Activated T-helper 9 cell treated with anti-CD3 and anti-CD28 coated beads, Interleukin-2, amount 50 U/mL, for 16 hours (primary cell): ENCODE measurements around the gene DOCK3.
"Not testable (repeated sequence)": the region's sequence is repeated elsewhere in the genome, so short reads cannot be mapped to it uniquely, and the experiment has no call there.

ENCODE experiments used
- DNase-seq: peaks from one replicate; pipeline ENCODE4 v3.0.0-alpha.2; 2020; ENCODE audit warnings: low read depth

Gene DOCK3

DNA sequence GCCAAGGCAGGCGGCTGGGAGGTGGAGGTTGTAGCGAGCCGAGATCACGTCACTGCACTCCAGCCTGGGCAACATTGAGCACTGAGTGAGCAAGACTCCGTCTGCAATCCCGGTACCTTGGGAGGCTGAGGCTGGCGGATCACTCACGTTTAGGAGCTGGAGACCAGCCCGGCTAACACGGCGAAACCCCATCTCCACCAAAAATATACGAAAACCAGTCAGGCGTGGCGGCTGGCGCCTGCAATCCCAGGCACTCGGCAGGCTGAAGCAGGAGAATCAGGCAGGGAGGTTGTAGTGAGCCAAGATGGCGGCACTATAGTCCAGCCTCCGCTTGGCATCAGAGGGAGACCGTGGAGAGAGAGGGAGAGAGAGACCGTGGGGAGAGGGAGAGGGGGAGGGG is 129.6 kb downstream of the DOCK3 start:
- not testable (repeated sequence) for DNase-seq

DNA sequence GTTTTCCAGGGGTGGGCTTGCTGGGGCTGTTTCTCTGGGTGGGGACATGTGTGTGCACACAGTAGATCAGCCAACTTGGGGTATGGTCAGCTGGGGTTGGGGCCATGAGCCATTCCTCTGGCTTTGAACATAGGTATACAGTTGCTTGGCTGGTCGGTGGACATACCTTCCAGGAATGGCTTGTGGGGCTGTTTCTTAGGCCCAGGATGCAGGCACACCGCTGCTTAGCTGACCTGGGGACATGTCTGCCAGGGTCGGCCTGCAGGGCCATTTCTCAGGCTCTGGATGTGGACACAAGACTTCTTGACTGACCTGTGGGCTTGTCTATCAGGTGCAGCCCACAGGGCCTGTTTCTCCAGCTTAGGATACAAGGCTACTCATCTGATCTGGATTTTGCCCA is 130.6 kb downstream of the DOCK3 start:
- no peak for DNase-seq

DNA sequence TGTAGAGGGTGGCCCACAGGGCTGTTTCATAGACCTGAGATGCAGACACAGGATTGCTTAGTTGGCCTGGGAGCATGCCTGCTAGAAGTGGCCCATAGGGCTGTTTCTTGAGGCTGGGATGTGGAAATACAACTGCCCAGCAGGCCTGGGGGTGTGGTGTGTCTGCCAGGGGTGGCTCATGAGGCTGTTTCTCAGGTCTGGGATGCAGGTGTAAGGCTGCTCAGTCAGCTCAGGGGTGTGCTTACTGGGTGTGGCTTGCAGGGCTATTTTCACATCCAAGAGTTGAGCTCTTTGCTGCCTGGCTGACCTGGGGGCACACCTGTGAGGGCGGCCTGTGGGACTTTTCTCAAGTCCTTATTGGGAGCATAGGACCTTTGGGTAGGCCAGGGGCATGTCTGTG is 131.3 kb downstream of the DOCK3 start:
- DNase-seq: no peak

DNA sequence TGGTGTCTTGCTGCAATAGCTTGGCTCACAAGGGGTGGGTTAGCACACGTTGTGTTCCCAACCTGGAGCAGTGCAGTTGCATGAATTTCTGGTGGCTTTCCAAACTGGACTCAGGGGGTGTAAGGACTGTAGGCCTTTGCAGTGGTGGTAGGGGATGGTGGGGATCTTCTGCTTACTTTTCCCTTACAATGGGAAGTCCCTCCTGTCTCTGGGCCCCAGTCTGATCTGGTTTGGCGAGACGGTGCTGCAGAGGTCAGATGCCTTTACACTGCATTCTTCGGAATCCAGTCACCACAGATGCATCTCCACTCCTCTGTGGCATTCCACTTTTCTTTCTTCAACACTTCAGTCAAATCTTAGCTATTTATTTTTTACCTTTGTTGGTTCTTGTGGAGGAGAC is 132.1 kb downstream of the DOCK3 start:
- DNase-seq: no peak

DNA sequence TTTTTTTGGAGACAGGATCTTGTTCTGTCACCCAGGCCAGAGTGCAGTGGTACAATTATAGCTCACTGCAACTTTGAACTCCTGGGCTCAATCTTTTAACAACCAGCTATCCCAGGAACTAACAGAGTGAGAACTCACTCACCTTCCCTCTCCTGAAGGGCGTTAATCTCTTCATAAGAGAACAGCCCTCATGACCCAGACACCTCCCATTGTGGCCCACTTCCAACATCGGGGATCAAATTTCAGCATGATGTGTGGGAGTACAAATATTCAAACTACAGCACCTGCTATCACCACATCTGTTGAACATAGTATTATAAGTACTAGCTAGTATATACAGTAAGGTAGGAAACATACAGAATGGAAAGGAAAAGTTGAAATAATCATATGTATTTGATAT is 132.5 kb downstream of the DOCK3 start:
- DNase-seq: no peak

DNA sequence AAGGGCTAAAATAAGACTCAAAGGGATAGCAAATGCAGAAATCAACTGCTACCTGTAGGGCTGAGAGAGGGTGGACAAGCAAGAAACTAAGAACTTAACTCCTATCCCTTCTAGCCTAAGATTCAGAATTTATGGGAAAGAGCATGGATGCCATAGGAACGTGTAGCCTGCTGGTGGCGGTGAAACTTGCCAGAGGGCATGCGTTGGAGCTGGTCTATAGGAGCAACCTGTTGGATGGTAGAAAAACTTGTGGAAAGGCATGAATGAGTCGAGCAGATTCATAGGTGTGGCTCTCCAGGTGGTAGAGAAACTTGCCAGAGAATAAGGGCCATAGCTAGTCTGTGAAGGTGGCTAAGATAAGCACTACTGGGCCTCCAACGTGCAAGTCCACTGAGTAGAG is 137.2 kb downstream of the DOCK3 start:
- no peak for DNase-seq

DNA sequence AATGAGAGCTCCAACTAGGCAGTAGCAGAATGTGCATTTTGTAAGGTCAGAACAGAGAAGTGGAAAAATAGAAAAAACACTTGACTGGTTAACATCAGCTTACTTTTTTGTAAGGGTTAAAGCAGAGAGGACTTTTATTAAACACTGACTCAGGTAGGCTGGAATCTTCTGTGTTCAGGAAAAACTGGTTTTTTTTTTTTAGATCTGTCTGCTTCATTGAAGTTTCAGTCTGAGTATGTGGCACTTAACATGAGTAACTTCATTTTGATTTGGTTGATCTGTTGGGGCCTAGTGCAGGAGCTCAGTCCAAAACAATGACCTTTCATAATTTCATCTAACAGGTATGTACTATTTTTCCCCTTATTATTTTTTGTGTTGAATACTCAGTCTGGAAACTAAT is 141.1 kb downstream of the DOCK3 start:
- no peak for DNase-seq

DNA sequence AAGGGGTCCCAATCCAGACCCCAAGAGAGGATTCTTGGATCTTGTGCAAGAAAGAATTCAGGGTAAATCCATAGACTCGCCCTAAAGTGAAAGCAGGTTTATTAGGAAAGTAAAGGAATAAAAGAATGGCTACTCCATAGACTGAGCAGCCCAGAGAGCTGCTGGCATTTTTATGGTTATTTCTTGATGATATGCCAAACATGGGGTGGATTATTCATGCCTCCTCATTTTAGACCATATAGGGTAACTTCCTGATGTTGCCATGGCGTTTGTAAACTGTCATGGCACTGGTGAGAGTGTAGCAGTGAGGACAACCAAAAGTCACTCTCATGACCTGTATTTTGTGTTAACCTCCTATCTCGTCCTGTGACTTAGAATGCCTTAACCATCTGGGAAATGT is 142.2 kb downstream of the DOCK3 start:
- no peak for DNase-seq

DNA sequence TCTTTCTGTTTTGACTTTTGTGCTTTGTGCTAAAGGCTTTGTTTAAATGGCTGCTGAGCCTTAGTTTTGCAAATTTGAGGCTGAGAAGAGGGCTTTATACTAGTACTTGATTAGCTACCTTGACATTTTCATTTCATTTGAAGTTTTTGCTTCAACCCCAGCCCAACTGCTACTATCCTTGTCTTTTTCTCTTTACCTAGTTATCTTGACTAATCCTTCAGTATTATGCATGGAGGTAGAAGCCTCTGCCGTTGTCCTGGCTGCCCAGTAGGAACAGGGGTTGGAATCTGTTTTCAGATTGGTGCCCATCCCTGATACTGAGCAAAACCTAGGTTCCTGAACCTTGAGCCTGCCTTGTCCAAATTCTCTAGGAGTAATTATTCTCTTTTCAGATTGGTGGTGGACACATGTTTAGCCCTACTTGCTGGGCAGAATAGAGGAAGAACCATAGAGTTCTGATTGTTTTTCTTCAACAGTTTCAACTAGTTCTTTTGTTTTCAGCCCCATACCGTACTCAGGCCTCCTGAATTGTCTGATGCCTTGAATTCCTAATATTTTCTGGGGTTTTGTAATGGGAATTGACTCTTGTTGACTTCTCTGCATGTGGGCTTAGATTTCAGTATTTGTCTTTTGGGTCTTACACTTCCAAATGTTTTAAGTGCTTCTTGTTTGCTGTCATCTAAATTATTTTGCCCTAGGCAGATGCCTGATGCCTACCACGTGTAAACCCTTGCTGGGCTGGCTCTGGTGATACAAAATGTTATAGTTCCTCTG is 143.2 kb downstream of the DOCK3 start:
- no peak for DNase-seq

DNA sequence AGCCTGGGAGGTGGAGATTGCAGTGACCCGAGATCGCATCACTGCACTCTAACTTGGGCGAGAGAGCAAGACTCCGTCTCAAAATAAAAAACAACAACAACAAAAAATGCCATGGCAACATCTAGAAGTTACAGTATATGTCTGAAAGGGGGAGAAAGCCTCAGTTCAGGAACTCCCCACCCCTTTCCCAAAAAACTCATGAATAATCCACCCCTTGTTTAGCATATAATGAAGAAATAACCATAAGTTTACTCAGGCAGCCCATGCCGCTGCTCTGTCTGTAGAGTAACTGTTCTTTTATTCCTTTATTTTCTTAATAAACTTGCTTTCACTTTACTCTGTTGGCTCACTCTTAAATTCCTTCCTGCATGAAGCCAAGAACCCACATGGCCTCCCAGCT is 145.2 kb downstream of the DOCK3 start:
- DNase-seq: no peak

DNA sequence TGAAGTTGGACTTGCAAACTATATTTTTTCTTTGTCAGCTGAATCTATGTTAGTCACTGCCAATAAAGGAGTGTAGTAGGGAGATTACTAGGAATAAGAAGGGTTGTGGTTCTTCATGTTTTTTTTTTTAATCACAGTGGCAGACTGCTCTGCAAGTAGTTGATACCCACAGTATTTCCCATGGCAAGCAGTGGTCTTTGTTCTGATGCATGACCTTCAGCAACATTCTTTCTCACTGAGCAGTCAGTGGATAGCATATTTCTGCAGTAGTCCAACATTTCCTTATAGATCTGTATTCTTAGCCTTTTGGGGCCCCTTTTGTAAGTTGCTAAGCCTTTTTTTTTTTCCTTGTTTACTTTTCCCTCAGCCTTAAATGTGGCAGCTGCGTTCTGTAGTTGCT is 151.1 kb downstream of the DOCK3 start:
- no peak for DNase-seq

DNA sequence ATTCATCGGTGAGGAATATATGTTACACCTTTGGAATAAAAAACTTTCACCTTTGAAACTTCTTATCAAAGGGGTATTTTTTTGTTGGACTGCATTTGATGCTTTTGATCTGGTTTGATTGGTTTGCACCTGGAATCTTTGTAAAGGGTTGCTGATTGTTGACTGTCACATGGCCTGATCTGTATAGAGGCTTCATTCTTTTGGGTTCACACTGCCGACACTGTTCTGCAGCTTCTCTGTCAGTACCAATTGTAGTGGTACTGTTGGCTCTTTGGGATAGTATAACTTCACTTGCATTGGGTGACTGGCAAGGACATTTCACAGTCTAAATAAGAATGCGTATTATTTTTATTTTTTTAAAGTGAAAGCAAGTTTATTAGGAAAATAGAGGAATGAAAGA is 155.7 kb downstream of the DOCK3 start:
- no peak for DNase-seq

DNA sequence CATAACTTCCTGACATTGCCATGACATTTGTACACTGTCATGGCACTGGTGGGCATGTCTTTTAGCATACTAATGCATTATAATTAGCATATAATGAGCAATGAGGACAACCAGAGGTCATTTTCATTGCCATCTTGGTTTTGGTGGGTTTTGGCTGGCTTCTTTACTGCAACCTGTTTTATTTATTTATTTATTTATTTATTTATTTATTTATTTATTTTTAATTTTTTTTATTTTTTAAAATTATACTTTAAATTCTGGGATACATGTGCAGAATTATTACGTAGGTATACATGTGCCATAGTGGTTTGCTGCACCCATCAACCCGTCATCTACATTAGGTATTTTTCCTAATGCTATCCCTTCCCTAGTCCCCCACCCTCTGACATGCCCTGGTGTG is 156.3 kb downstream of the DOCK3 start:
- DNase-seq: not testable (repeated sequence)

DNA sequence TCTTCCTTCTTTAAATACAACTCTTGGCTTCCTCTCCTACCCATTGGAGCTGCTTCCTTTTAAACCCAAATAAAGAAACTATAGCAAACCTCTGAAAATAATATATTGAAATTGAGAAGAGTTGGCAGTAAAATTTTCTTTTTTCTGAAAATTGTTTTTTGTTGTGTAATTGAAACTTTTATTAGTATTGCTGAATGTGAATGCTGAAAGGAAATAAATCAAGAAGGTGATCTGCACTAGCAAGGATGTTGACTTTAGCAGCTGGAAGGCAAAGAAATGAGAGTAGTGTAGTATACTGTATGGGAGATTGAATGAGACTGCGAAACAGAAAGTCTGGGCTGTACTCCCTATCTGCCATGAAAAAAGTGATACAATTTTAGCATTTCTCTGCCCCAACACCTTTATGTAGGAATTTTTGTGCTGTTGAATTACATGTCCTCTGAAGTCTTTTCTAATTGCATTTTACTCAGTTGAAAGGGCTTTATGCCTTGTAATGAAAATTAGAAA is 166.3 kb downstream of the DOCK3 start:
- no peak for DNase-seq

DNA sequence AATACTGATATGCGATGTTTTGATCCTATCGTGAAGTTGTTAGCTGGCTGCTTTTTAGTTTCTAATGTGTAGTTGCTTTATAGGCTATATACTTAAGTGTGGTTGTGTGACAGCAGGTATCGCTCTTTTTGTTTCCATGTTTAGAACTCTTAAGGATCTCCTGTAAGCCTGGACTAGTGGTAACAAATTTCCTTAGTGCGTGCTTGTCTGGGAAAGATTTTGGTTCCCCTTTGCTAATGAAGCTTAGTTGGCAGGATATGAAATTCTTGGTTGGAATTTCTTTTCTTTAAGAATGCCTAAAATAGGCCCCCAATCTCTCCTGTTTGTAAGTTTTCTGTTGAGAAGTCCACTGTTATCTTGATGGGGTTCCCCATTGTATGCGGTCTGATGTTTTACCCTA is 173.6 kb downstream of the DOCK3 start:
- DNase-seq: no peak

DNA sequence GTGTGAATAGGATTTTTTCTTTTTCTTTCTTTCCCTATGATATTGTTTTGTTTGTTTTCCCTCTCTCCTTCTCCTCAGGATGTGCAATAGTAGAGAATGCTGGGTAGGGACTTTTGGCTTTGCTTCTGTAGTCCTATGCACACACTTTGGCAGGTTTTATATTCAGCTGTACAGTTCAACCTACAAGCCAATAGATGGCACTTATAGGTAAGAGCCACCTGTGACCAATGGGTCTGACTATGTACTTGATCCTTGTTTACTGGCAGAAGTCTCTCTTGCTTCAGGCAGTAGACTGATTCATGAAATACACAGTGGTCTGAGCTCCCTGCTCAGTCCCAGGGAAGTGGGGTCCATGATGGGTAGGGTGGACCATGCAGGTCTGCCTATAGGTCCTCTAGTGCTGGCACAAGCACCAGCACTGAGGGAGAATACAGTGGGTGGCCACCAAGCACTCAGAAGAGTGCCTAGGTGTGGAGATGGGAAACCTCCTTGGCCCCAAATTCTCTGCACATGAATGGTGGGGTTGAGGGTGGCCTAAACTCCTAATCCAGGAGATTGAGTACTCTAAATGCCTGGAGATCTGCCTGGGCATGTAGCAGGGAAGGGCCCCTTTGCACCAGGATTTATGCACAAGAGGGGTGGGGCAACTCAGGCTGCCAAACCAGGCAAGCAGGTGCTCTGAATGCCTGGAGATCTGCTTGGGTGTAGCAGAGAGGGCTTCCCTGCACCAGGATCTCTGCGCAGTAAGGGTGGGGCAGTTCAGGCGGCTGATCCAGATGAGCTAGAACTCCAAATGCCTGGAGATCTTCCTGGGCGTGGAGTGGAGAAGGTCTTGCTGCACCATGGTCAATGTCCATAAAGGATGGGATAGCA is 176.1 kb downstream of the DOCK3 start:
- no peak for DNase-seq

DNA sequence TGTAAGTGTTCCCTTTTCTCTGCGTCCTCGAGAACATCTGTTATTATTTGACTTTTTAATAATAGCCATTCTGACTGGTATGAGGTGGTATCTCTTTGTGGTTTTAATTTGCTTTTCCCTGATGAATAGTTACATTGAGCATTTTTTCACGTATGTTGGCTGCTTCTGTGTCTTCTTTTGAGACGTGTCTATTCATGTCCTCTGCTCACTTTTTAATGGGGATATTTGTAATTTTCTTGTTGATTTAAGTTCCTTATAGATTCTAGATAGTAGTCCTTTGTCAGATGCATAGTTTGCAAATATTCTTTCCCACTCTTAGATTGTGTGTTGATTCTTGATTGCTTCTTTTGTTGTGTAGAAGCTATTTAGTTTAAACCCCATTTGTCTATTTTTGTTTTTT is 179.2 kb downstream of the DOCK3 start:
- no peak for DNase-seq

DNA sequence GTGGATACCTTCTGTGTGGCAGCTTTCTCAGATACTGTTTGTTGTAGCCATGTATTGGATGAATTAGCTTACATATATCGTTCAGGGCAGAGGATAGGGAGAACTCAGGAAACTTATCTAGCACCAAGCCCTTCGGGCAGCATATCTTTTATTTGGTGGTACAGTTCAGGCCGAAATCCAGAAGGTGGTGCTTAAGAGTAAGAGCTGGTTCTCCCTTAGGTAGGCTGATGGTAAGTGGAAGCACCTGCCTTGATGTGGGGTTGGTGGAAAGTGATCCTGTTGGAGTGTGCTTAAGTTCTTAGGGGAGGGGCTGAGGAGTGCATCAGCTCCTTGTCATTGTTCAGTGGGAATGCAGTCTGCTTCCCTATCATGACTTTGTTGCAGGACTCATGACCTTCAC is 187.5 kb downstream of the DOCK3 start:
- no peak for DNase-seq

DNA sequence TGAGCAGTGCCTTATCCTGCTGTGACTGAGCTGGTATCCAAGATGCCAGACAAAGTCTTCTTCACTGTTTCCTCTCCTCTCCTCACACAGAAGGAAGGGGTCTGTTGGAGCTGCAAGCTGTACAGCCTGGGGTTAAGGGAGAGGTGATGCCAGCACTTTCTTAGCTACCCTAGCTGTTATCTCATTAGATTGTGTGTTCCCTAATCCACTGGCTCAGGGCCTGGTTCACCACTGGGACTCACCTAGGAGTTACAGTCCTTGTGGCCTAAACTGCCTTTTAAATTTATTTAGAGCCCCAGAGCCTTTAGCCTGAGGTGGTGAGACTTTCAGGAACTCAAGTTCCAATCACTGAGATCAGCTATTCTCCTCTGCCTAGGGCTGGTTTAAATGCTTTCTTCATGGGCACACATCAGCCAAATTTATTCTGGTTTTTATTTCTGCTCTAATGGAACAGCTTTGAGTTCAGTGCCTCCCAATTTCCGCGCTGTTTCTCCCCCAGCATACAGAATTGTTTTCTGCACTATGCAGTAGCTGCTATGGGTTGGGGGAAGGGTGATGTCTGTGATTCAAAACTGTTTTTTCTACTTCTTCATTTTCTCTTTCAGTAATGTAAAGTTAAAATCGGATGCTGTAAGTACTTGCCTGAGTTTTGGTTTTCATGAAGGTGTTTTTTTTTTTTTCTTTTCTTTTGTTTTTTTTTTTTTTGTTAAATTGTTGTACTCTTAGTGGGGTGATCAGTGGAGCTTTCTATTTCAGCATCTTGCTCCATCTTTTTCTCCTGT is 198.8 kb downstream of the DOCK3 start:
- no peak for DNase-seq

DNA sequence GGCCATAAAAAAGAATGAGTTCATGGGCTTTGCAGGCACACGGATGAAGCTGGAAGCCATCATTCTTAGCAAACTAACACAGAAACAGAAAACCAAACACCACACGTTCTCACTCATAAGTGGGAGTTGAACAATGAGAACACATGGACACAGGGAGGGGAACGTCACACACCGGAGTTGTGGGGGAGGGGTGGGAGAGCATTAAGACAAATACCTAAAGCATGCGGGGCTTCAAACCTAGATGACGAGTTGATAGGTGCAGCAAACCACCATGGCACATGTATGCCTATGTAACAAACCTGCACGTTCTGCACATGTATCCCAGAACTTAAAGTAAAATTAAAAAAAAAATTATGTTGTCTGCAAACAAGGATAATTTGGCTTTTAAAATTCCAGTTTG is 200.1 kb downstream of the DOCK3 start:
- not testable (repeated sequence) for DNase-seq

DNA sequence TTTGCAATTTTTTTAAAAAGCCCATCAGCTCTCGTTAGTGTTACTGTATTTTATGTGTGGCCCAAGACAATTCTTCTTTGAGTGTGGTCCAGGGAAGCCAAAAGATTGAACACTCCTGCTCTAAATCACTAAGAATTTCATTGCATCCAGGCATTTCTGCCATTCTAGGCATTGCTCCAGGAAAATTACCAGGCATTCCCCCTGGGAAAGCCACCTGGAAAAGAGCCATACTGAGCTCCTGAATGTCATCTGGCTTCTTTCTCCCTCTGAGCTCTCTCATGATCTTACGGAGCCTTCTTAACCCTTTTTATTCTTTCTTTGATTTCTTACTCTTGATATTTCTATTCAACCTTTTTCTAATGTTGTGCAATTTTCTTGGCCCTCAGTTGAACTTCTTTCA is 202.2 kb downstream of the DOCK3 start:
- DNase-seq: no peak

DNA sequence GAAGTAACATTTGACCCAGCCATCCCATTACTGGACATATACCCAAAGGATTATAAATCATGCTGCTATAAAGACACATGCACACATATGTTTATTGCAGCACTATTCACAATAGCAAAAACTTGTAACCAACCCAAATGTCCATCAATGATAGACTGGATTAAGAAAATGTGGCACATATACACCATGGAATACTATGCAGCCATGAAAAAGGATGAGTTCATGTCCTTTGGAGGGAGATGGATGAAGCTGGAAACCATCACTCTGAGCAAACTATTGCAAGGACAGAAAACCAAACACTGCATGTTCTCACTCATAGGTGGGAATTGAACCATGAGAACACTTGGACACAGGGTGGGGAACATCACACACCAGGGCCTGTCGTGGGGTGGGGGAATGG is 208.0 kb downstream of the DOCK3 start:
- not testable (repeated sequence) for DNase-seq

DNA sequence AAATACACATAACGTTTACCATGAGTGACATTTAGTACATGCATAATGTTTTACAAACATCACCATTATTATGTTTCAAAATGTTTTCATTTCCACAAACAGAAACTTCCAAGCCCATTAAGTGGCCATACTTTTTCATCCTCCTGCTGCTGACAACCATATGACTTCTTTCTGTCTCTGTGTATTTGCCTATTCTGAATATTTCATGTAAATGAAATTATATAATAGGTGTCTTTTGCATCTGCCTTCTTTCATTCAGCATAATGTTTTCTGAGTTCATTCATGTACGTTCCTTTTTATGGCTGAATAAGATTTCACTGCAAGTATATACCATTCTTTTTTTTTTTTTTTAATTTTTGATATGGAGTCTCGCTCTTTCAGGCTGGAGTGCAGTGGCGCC is 209.0 kb downstream of the DOCK3 start:
- DNase-seq: no peak
